ENCODE measurements around the gene DRC7. TPM values are rescaled to one million over a fixed set of nuclear protein-coding genes. Genes with fewer than 3 reads are reported as not detected.

Gene DRC7
- total RNA-seq, 6 experiments from 2014 or later, result not detected

DNA sequence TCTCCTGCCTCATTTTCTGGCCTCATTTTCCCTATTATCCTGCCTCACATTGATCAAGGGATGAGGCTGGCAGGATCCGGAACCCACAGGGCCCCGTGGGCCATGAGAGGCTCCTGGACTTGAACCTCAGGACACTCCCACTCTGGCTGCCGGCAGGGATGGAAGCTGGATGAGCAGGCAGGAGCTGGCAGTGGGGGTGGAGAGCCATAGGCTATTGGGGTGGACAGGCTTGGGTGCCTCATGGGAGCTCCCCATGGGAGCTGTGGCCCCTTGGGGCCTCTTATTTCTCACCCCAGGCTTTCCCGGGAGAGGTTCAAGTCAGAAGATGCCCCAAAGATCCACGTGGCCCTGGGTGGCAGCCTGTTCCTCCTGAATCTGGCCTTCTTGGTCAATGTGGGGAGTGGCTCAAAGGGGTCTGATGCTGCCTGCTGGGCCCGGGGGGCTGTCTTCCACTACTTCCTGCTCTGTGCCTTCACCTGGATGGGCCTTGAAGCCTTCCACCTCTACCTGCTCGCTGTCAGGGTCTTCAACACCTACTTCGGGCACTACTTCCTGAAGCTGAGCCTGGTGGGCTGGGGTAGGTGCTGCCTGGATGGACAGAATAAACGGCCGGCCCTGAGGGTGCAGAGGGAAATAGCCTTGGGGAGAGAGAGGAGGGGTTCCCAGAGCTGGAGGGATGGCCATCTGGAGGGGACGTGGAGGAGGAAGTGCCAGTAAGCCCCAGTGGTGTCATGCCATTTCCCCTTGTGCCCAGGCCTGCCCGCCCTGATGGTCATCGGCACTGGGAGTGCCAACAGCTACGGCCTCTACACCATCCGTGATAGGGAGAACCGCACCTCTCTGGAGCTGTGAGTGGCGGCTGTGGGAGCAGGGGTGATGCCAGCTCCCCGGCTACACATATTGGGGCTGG is 10.7 kb upstream of the DRC7 start:
- Mint-ChIP-seq H3K4me3 (no peak overlapping the region), H3K27ac (no peak overlapping the region), H3K9me3 (no peaks in the 10 kb centered on the region), H3K36me3 (ENCODE audit: low read depth) (no peaks in the 10 kb centered on the region), H3K27me3 (ENCODE audit: insufficient read depth) (peaks cover 35% of the 10 kb centered on the region), H3K4me1 (ENCODE audit: low read depth) (no peaks in the 10 kb centered on the region)
- no peak for DNase-seq
- TF ChIP-seq, protein P1, sequence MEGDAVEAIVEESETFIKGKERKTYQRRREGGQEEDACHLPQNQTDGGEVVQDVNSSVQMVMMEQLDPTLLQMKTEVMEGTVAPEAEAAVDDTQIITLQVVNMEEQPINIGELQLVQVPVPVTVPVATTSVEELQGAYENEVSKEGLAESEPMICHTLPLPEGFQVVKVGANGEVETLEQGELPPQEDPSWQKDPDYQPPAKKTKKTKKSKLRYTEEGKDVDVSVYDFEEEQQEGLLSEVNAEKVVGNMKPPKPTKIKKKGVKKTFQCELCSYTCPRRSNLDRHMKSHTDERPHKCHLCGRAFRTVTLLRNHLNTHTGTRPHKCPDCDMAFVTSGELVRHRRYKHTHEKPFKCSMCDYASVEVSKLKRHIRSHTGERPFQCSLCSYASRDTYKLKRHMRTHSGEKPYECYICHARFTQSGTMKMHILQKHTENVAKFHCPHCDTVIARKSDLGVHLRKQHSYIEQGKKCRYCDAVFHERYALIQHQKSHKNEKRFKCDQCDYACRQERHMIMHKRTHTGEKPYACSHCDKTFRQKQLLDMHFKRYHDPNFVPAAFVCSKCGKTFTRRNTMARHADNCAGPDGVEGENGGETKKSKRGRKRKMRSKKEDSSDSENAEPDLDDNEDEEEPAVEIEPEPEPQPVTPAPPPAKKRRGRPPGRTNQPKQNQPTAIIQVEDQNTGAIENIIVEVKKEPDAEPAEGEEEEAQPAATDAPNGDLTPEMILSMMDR (IDR thresholded peaks at IDR 0.05), result no peak

DNA sequence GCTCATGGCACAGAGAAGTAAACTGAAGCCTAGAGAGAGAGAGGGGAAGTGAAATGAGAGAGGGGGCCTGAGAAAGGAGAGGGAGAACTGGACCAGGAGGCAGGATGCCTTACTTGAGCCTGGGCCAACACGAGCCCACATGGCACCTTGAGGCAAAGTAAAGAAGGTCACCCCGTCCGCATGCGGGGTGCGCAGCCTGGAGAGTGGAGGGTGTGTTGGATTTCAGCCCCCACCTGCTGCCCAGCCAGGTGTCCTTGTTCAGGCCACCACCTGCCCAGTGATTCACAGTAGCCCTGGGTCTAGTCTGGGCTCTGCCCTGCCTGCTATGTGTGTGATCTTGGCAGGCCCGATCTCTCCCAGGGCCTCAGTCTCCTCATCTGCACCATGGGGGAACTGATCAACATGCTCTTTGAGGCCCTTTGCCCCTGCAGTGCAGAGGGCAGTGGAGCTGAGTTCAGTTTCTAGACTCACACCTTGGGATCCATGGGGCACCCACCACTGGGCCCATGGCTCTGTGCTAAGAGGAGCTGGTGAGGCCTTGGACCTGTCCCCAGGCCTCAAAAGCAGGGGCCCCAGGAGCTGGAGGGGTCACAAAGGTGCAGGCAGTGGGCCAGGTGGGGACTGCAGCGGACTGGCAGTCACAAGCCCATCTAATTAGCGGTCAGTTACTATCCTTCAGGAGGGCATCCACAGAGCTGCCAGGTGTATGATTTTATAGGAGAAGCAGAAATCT is 9.8 kb upstream of the DRC7 start:
- TF ChIP-seq, protein P1 (IDR thresholded peaks at IDR 0.05), result no peak
- Mint-ChIP-seq H3K27ac (no peak overlapping the region), H3K4me3 (no peak overlapping the region), H3K9me3 (no peaks in the 10 kb centered on the region), H3K27me3 (ENCODE audit: insufficient read depth) (peaks cover 30% of the 10 kb centered on the region), H3K36me3 (ENCODE audit: low read depth) (no peaks in the 10 kb centered on the region), H3K4me1 (ENCODE audit: low read depth) (no peaks in the 10 kb centered on the region)
- no peak for DNase-seq

DNA sequence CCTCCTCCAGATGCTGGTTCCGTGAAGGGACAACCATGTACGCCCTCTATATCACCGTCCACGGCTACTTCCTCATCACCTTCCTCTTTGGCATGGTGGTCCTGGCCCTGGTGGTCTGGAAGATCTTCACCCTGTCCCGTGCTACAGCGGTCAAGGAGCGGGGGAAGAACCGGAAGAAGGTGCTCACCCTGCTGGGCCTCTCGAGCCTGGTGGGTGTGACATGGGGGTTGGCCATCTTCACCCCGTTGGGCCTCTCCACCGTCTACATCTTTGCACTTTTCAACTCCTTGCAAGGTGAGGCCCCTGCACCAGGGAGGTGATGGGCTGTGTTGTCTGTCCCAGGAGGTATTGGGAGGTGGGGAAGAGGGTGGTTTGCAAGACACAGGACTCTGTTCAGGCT is 9.0 kb upstream of the DRC7 start:
- TF ChIP-seq, protein P1 (IDR thresholded peaks at IDR 0.05), result no peak
- Mint-ChIP-seq H3K9me3 (no peaks in the 10 kb centered on the region), H3K4me1 (ENCODE audit: low read depth) (no peaks in the 10 kb centered on the region), H3K27me3 (ENCODE audit: insufficient read depth) (peaks cover 29% of the 10 kb centered on the region), H3K4me3 (no peak overlapping the region), H3K36me3 (ENCODE audit: low read depth) (no peaks in the 10 kb centered on the region), H3K27ac (no peak overlapping the region)
- no peak for DNase-seq

DNA sequence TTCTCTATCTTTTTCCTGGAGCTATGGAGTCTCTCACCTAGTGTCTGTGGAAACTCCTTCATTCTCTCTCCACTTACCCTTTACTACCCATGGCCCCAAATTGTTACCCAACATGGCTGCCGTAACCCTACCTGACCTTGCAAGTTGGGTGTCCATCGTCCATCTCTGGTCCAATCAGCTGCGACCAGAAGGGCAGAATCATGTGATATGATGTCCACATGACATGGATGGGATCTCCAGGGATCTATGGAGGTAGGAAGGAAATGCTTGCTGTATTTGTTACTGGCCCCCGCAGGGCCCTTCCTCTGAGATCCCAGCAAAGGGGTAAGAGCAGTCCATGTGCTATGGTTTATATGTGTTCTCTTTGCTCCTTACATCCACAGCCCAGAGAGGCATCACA is 8.0 kb upstream of the DRC7 start:
- H3K27ac Mint-ChIP-seq, result no peak overlapping the region
- peaks cover 26% of the 10 kb centered on the region for H3K27me3 Mint-ChIP-seq (ENCODE audit: insufficient read depth)
- H3K9me3 Mint-ChIP-seq, result no peaks in the 10 kb centered on the region
- no peaks in the 10 kb centered on the region for H3K36me3 Mint-ChIP-seq (ENCODE audit: low read depth)
- no peaks in the 10 kb centered on the region for H3K4me1 Mint-ChIP-seq (ENCODE audit: low read depth)
- TF ChIP-seq, protein P1 (IDR thresholded peaks at IDR 0.05), result no peak
- DNase-seq, result no peak
- H3K4me3 Mint-ChIP-seq, result no peak overlapping the region

- Mint-ChIP-seq H3K9me3 (no peaks in the 10 kb centered on the region), H3K4me3 (no peak overlapping the region), H3K36me3 (ENCODE audit: low read depth) (no peaks in the 10 kb centered on the region), H3K4me1 (ENCODE audit: low read depth) (no peaks in the 10 kb centered on the region), H3K27ac (no peak overlapping the region), H3K27me3 (ENCODE audit: insufficient read depth) (peaks cover 29% of the 10 kb centered on the region)
- TF ChIP-seq, protein P1 (IDR thresholded peaks at IDR 0.05), result no peak
- no peak for DNase-seq
These were observed 7.2 kb upstream of the DRC7 start for GRCh38 chr16:57687363-57687929.
